Measurements from ENCODE around the gene EYA4.
"Not testable (repeated sequence)": the region's sequence is repeated elsewhere in the genome, so short reads cannot be mapped to it uniquely, and the experiment has no call there.

Gene EYA4

DNA sequence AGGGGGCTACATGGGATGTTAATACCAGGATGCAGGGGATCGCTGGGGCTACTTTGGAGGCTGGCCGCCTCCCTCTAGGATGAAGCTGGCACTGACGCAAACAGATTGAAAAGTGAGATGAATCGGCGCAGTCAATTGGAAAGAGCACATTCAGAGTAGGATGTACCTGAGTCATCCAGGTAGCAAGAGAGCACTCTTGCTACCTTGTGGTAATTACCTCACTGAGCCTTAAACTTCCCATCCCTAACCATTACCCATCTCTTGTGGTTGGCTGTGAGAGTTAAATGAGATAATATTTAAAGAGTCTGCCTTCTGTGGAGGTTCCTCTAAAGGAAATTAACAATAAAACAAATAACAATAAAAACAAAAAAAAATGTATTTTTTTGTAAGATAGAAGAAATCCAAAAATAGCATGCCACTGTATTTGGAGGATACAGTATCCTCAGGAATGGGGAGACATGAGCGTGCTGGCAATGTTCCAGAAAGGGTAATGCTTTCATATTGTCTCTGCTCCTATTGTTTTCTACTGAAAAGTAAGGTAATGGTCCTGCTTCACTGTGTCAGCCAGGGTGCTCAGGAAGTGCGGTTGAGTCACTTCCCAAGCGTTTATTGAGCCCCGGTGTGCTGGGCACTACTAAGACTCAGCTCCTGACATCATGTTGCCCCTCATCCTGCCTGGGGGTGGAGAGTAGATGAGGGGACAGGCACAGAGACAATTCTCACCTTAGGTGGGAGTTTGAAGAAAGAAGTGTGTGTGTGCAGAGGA is 301.1 kb downstream of the EYA4 start:
- DNase-seq: no peak

GRCh38 chr6:133544419-133544818 is 303.3 kb downstream of the EYA4 start:
- peak; percentile 52 for DNase-seq

DNA sequence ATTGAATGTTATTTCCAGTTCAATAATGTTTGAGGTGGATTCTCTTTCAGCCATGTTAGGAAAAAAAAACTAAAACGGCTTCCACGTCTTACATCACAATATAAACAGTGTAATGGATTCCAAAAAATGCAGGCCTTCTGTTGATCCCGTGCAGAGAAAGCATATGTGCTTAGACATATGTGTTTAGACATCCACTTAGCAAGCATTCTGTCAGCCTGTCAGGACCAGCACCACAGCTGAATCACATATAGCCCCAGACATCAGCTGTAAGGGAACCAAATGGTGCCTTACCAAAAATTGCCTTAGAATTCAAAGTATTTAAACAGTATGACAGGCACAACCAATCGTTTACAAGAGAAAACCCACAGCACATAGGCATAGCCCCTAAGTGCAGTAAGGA is 304.9 kb downstream of the EYA4 start:
- DNase-seq: no peak

DNA sequence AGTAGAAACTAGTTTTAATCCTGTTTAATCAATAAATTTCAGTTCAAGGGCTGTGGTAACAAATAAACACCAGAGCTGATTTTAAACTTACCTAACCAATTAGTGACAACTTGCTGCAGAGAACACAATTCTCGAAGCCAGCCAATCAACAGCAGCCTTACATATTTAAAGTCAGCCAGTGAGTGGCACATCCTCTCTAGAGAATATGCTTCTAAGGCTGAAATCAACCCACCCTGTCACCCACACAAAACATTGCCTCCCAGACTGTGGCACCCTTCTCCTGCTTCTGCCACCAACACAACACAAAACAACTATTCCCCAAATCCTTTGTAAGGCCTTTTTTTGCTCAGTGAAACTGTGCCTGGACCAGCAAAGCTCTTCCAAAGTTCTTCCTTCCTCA is 306.0 kb downstream of the EYA4 start:
- DNase-seq: no peak

DNA sequence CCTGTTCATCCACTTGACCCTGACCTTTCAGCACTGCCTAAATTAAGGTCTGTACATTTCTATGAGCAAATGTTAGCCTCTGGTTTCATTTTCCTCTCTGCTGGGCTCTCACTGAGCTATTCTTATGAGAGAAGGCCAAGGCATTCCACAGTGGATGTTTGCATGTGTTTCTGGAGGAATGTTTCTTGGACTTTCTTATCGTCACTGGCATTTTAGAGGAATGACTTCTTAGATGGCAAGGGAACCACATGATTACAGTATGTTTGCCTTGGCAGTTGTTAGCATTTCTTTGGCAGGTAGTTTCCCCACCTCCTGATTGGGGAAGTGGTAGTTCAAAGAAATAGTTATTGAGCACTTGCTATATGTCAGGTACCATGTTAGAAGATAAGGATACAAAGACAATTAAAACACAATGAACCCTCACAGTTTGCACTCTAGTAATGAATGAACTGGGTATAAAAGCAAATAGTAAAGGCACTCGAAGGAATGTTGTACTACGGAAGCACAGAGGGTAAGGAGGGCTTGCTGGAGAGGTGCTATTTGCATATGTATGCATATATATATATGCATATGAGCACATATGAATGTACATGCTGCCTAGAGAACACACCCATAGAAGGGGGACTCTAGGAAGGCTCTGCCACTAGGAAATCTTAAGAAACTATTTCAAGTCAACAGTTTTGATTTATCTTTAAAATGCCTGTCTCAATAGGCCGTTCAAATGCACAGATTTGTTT is 307.4 kb downstream of the EYA4 start:
- no peak for DNase-seq

DNA sequence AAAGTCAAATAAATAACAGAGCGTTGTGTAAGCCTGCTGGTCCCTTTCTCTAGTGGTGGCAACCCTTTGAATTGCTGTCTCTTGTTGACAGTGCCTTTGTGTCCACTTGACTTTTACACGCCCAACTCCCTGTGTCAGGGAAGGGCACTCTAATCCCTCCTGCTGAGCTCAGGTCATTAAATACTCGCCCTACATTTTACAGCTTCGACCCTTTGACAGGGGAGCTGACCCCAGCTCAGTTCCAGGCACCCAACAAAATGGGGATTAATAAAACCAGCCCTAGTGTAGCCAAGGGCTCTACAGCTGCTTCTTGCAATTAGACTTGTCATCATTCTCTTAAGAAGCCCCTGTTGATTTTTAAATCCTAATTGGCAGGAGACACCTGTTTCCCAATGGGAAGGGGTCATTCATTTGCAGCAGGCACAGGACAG is 308.2 kb downstream of the EYA4 start:
- no peak for DNase-seq

DNA sequence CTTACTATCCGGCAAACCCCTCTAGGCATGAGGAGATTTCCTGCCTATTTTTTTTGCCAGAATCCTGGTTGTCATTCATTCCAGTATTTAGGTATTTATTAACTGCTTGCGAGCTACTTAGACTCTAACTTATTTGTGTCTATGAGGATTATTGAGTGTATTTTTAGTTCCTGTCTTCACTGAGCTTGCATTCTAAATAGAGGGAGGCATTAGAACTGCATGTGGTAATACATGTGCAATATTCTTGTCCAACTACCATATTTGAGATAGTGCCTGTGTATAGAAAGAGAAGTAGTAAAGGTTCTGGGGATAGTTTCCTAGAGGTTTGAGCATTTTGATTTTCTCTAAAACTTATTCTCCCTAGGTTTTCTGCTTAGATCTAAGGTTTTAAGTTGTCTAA is 308.9 kb downstream of the EYA4 start:
- DNase-seq: no peak

DNA sequence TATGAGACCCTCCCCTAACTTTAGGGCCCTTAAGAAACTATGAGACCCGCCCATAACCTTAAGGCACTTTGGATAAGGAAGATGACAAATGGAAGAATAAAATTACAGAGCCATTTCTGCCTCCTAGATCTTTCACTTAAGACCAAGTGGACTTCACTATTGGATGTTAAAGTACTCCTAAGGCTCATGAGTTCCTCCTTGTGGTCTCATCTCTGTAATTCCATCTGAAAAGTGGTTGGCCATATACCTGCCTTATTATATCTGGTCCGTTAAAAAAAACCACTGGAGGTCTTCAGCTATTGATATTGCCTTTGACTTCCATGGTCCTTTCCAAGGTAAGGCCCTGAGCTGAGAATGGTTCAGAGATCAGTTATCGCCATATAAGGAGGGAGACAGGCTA is 310.3 kb downstream of the EYA4 start:
- DNase-seq: no peak

DNA sequence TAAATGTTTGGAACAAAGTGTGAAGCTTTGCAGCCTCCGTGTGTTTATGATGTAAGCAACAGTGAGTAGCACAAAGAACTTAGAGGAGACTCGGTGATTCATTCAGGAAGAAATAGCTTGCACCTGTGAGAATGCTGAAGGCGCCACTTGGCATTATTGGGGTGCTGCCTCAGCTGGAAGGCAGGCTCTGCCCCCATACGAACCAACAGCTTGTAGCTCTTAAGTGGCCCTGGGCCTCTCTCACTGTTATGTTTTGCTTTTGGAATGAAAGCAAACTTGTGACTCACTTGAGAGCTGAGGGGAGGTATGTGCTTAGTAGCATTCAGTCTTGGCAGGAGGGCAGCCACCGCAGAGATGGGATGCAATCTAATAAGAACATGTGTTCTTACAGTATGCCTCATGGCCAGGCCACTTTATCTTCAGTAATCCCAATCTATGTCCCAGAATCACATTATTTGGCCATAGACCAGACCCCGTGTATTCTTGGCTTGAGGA is 310.7 kb downstream of the EYA4 start:
- DNase-seq: no peak

DNA sequence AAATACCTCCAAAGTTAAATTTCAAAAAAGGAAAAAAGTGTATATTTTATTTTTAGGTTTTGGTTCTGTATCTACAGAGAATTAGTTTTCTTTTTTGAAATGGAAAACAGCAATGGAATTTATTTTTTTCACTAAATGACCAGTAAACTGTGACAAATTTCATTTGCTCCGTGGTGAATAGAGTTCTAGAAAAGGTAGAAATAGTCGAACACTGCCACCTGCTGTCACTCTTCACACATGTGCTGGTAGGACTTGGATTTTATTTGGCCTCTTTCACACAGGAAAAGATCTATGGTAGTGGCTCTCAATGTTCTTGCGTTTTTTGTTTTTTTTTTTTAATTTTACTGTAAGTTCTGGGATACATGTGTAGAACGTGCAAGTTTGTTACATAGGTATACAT is 312.5 kb downstream of the EYA4 start:
- DNase-seq: peak; percentile 66

- not testable (repeated sequence) for DNase-seq
Observed at GRCh38 chr6:133554121-133554520, 313.0 kb downstream of the EYA4 start.

DNA sequence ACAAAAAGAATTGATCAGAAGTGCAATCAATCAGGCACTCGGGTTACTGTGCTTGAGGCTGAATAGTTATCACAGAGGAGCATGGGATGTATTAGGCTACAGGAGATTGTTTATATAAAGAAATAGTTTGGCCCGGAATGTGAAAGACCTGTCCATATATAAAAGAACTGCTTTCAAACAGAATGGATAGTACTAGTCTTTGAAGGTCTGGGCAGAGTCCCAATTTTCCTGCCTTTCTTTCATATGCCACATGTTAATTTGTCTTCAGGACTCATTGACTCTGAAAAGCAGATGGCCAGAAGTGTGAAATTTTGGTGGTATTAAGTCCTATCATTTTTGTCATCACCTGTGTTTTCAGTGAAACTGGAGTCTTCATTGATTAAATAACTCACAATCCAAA is 314.5 kb downstream of the EYA4 start:
- no peak for DNase-seq

DNA sequence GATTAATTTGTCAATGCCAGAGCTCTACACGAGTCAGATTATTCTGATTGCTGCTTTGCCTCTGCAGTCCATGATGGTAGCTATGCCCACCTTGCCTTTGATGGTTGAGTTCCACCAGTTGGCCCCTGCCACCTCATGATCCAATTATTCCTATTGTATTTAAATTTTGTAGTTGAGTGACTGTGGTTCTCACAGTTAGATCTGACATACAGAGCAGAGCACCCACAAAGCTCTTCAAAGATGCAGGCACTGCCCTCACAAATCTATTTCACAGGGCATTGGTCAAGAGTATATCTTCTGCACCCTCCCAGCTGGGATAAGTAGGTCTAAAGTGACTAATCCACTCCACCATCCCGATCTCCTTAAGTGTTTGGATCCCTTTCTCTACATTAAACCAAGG is 318.8 kb downstream of the EYA4 start:
- no peak for DNase-seq

- DNase-seq: no peak
Observed at GRCh38 chr6:133567636-133568035, 326.5 kb downstream of the EYA4 start.

DNA sequence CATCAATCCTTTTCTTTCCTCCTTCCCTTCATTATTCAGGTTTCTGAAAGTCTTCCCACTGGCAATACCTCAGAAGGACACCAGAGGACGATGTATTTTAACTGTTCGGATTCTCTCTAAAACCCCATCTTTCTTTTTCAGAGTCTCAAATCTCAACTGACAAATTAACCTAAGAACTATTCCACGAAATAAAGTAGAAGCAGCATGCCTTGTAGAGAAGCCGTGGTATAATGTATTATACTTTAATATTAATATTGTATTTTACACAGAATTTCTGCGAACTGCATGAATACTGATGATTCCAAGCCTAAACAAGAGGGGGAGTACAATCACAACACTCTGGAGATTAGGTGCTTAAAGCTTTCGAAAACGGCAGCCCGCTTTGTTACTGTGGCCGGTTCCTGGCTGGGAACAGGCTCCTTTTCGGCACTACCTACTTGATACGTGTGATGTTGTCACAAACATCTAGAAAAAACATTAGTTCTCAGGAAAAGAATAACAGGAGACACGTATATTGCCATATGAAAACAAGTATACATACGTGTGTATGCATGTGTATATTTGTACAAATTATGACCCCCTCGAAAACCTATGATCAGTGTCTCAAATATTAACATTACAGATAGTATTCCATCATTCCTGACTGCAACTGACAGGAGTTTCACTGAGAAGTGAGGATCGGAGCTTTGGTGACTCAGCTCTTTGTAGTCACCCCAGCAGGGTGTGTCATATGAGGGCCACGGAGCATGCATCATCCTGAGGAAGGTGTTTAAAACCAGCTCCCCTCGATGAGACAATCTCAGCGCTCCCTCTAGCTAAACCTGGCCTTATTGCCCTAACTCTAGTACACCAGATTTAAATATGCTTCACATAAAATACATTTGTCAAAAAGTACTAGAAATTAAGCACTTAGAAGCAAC is 328.1 kb downstream of the EYA4 start:
- DNase-seq: peak; percentile 84

GRCh38 chr6:133571681-133572080 is 330.5 kb downstream of the EYA4 start:
- no peak for DNase-seq

DNA sequence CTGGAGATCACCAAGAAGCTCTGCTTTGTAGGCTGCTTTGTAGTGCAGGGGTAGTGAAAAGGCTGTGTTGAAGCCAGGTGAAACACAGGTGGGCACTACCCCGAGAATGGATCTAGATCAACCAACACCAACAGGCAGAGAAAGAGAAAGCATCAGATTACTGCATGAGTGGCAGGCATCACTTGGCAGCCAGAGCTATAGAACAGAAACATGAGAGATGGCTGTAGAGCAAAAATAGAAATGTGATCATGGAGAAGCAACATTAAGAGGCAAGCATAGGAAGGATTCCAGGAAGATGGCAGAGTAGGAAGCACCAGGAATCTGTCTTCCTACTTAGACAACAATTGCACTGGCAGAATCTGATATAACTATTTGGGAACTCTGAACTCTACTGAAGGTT is 336.7 kb downstream of the EYA4 start:
- no peak for DNase-seq
